ENCODE measurements around the gene OR52E2. TPM values are rescaled to one million over a fixed set of nuclear protein-coding genes. Genes with fewer than 3 reads are reported as not detected.

OR52E2 gene
- polyA plus RNA-seq, 1 of the 3 experiments (the other 2 are of a cell fraction): not detected

DNA sequence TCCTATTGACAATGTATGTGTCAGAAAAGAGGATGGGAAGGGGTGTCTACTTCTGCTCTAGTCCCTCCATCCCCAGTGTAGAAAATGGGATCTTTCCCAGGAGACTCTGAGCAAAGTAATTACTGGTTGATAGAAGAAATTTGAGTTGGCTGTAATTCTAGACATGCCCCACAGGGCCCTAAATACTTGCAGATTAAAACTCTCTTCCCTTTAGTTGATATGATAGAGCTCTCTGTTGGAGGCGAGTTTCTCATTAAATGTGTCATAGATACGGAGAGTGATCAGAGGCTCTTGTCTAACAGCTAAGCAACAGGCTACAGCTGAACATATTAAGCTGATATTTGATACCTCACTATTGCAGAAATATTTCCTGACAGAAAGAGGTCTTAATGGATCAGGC, 42.8 kb upstream of the OR52E2 start:
- Histone ChIP-seq H3K79me2 (ENCODE audit: insufficient read depth) (no peaks in the 10 kb centered on the region), H3K27ac (ENCODE audit: low read depth in 2 of 2, low read length in 1 of 2) (no peak overlapping the region), H4K20me1 (ENCODE audit: insufficient read depth) (no peaks in the 10 kb centered on the region), H3K4me3 (ENCODE audit: low read depth in 2 of 2, low read length in 1 of 2) (no peak overlapping the region), H3K4me1 (ENCODE audit: control insufficient read depth in 1 of 2, insufficient read depth in 2 of 2, low read depth in 1 of 2, low read length in 1 of 2) (no peaks in the 10 kb centered on the region), H3K36me3 (replicated peaks in 1 of 2; ENCODE audit: control insufficient read depth in 1 of 2, insufficient read depth in 2 of 2, low read length in 1 of 2) (no peaks in the 10 kb centered on the region), H3K27me3 (ENCODE audit: insufficient read depth) (peaks cover 9% of the 10 kb centered on the region; the same call in 1 of the 2 replicates), H3K9me2 (no peaks in the 10 kb centered on the region), H3F3A (replicated peaks; ENCODE audit: insufficient read depth) (no peaks in the 10 kb centered on the region), H2AFZ (ENCODE audit: low read depth) (no peak overlapping the region), H3K4me2 (no peak overlapping the region), H3K9me3 (no peaks in the 10 kb centered on the region), H3K9ac (no peak overlapping the region)
- ChIA-PET CTCF (no interaction called here), POLR2A (no interaction called here)
- 6% methylated on average over 2 of the region's 2 CpGs for WGBS (ENCODE audit: low lambda C conversion rate)
- TF ChIP-seq, protein P1, sequence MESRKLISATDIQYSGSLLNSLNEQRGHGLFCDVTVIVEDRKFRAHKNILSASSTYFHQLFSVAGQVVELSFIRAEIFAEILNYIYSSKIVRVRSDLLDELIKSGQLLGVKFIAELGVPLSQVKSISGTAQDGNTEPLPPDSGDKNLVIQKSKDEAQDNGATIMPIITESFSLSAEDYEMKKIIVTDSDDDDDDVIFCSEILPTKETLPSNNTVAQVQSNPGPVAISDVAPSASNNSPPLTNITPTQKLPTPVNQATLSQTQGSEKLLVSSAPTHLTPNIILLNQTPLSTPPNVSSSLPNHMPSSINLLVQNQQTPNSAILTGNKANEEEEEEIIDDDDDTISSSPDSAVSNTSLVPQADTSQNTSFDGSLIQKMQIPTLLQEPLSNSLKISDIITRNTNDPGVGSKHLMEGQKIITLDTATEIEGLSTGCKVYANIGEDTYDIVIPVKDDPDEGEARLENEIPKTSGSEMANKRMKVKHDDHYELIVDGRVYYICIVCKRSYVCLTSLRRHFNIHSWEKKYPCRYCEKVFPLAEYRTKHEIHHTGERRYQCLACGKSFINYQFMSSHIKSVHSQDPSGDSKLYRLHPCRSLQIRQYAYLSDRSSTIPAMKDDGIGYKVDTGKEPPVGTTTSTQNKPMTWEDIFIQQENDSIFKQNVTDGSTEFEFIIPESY (IDR thresholded peaks at IDR 0.05; ENCODE audit: borderline replicate concordance, low read depth): no peak
- TF ChIP-seq RAD21 (IDR thresholded peaks at IDR 0.05; ENCODE audit: low read length) (no peak), NRF1 (IDR thresholded peaks at IDR 0.05; ENCODE audit: low read depth, low read length) (no peak)
- DNase-seq: no peak

GRCh38 chr11:5096011-5096410, 36.6 kb upstream of the OR52E2 start:
- Histone ChIP-seq H3K4me2 (no peak overlapping the region), H3K27ac (ENCODE audit: low read depth in 2 of 2, low read length in 1 of 2) (no peak overlapping the region), H2AFZ (ENCODE audit: low read depth) (no peak overlapping the region), H3K9me3 (no peaks in the 10 kb centered on the region), H3K36me3 (replicated peaks in 1 of 2; ENCODE audit: control insufficient read depth in 1 of 2, insufficient read depth in 2 of 2, low read length in 1 of 2) (no peaks in the 10 kb centered on the region), H4K20me1 (ENCODE audit: insufficient read depth) (no peaks in the 10 kb centered on the region), H3K4me3 (ENCODE audit: low read depth in 2 of 2, low read length in 1 of 2) (no peak overlapping the region), H3K9me2 (no peaks in the 10 kb centered on the region), H3F3A (replicated peaks; ENCODE audit: insufficient read depth) (no peaks in the 10 kb centered on the region), H3K79me2 (ENCODE audit: insufficient read depth) (no peaks in the 10 kb centered on the region), H3K27me3 (ENCODE audit: insufficient read depth) (no peaks in the 10 kb centered on the region), H3K9ac (no peak overlapping the region), H3K4me1 (ENCODE audit: control insufficient read depth in 1 of 2, insufficient read depth in 2 of 2, low read depth in 1 of 2, low read length in 1 of 2) (no peaks in the 10 kb centered on the region)
- WGBS (ENCODE audit: low lambda C conversion rate): 2% methylated on average over 2 of the region's 2 CpGs
- TF ChIP-seq, protein P1 (IDR thresholded peaks at IDR 0.05; ENCODE audit: borderline replicate concordance, low read depth): no peak
- no peak for TF ChIP-seq RFX5 (IDR thresholded peaks at IDR 0.05; ENCODE audit: low read length)
- TF ChIP-seq POLR2AphosphoS5 (IDR thresholded peaks at IDR 0.05; ENCODE audit: low read depth, low read length): no peak
- no peak for TF ChIP-seq RCOR1 (IDR thresholded peaks at IDR 0.05; ENCODE audit: low read length)
- TF ChIP-seq TCF12 (IDR thresholded peaks at IDR 0.05): no peak
- no peak for TF ChIP-seq GABPA (IDR thresholded peaks at IDR 0.05; ENCODE audit: low read depth)
- no peak for TF ChIP-seq EP300 (IDR thresholded peaks at IDR 0.05; ENCODE audit: borderline replicate concordance in 1 of 2, low read depth in 1 of 2, low read length in 1 of 2)
- no peak for TF ChIP-seq REST (IDR thresholded peaks at IDR 0.05; ENCODE audit: low read depth, low read length)
- no peak for TF ChIP-seq RAD21 (IDR thresholded peaks at IDR 0.05; ENCODE audit: low read length)
- TF ChIP-seq, protein P2, sequence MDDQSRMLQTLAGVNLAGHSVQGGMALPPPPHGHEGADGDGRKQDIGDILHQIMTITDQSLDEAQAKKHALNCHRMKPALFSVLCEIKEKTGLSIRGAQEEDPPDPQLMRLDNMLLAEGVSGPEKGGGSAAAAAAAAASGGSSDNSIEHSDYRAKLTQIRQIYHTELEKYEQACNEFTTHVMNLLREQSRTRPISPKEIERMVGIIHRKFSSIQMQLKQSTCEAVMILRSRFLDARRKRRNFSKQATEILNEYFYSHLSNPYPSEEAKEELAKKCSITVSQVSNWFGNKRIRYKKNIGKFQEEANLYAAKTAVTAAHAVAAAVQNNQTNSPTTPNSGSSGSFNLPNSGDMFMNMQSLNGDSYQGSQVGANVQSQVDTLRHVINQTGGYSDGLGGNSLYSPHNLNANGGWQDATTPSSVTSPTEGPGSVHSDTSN (IDR thresholded peaks at IDR 0.05): no peak
- no peak for TF ChIP-seq RXRA (IDR thresholded peaks at IDR 0.05; ENCODE audit: borderline replicate concordance, low read depth)
- TF ChIP-seq MAX (IDR thresholded peaks at IDR 0.05; ENCODE audit: low read depth): no peak
- TF ChIP-seq, protein P3, sequence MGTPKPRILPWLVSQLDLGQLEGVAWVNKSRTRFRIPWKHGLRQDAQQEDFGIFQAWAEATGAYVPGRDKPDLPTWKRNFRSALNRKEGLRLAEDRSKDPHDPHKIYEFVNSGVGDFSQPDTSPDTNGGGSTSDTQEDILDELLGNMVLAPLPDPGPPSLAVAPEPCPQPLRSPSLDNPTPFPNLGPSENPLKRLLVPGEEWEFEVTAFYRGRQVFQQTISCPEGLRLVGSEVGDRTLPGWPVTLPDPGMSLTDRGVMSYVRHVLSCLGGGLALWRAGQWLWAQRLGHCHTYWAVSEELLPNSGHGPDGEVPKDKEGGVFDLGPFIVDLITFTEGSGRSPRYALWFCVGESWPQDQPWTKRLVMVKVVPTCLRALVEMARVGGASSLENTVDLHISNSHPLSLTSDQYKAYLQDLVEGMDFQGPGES (IDR thresholded peaks at IDR 0.05; ENCODE audit: low read depth, low read length): no peak
- ChIA-PET CTCF (no interaction called here), POLR2A (no interaction called here)
- no peak for DNase-seq
